ENCODE results near the gene KIF1B. TPM values are rescaled to one million over a fixed set of nuclear protein-coding genes. Genes with fewer than 3 reads are reported as not detected.

Gene KIF1B
- total and polyA plus RNA-seq, 2 donors from 2014 or later = 8.0 to 46.4 TPM

GRCh38 chr1:10181154-10181553, 29.2 kb upstream of the KIF1B start:
- TF ChIP-seq CTCF (IDR thresholded peaks at IDR 0.05; ENCODE audit: borderline replicate concordance, extremely low read depth, insufficient read depth) = no peak
- H3K9me3 ChIP-seq (ENCODE audit: control insufficient read depth in 2 of 3, insufficient read depth in 1 of 3, low read length in 3 of 3) = no peaks in the 10 kb centered on the region
- H3K9ac ChIP-seq (ENCODE audit: low read length in 3 of 3) = no peak overlapping the region
- no peaks in the 10 kb centered on the region for H3K4me1 ChIP-seq (ENCODE audit: control insufficient read depth in 2 of 3, insufficient read depth in 2 of 3, low read depth in 1 of 3, low read length in 3 of 3)
- DNase-seq = no peak
- peaks cover 0 to 14% (median 10%) of the 10 kb centered on the region in 3 donors for H3K36me3 ChIP-seq (ENCODE audit: control insufficient read depth in 2 of 3, insufficient read depth in 3 of 3, low read length in 3 of 3)
- H3K27ac ChIP-seq (ENCODE audit: low read depth in 2 of 2, low read length in 2 of 2) = no peak overlapping the region
- no peaks in the 10 kb centered on the region for H3K27me3 ChIP-seq (ENCODE audit: control insufficient read depth, insufficient read depth, low read length)
- no peak overlapping the region for H3K4me3 ChIP-seq (ENCODE audit: low read length in 3 of 3)
- FAIRE-seq = no peak
- intact Hi-C loops (cut with DNase I) = no loop called here

- no peak for TF ChIP-seq CTCF (IDR thresholded peaks at IDR 0.05; ENCODE audit: borderline replicate concordance, extremely low read depth, insufficient read depth)
- intact Hi-C loops (cut with DNase I) = no loop called here
- Histone ChIP-seq H3K4me1 (ENCODE audit: control insufficient read depth in 2 of 3, insufficient read depth in 2 of 3, low read depth in 1 of 3, low read length in 3 of 3) (no peaks in the 10 kb centered on the region), H3K9me3 (ENCODE audit: control insufficient read depth in 2 of 3, insufficient read depth in 1 of 3, low read length in 3 of 3) (no peaks in the 10 kb centered on the region), H3K27me3 (ENCODE audit: control insufficient read depth, insufficient read depth, low read length) (no peaks in the 10 kb centered on the region), H3K27ac (ENCODE audit: low read depth in 2 of 2, low read length in 2 of 2) (no peak overlapping the region), H3K4me3 (ENCODE audit: low read length in 3 of 3) (no peak overlapping the region), H3K36me3 (ENCODE audit: control insufficient read depth in 2 of 3, insufficient read depth in 3 of 3, low read length in 3 of 3) (no peaks in the 10 kb centered on the region), H3K9ac (ENCODE audit: low read length in 3 of 3) (no peak overlapping the region)
- FAIRE-seq (no peak), DNase-seq (no peak)
These were observed 24.6 kb upstream of the KIF1B start for GRCh38 chr1:10185759-10186158.

- H3K9me3 ChIP-seq (ENCODE audit: control insufficient read depth in 2 of 3, insufficient read depth in 1 of 3, low read length in 3 of 3) = no peaks in the 10 kb centered on the region
- no peak for TF ChIP-seq CTCF (IDR thresholded peaks at IDR 0.05; ENCODE audit: borderline replicate concordance, extremely low read depth, insufficient read depth)
- no peaks in the 10 kb centered on the region for H3K27me3 ChIP-seq (ENCODE audit: control insufficient read depth, insufficient read depth, low read length)
- intact Hi-C loops (cut with DNase I) = no loop called here
- H3K4me3 ChIP-seq (ENCODE audit: low read length in 3 of 3) = no peak overlapping the region
- DNase-seq (no peak), FAIRE-seq (no peak)
- no peak overlapping the region for H3K27ac ChIP-seq (ENCODE audit: low read depth in 2 of 2, low read length in 2 of 2)
- no peak overlapping the region for H3K9ac ChIP-seq (ENCODE audit: low read length in 3 of 3)
- no peaks in the 10 kb centered on the region for H3K36me3 ChIP-seq (ENCODE audit: control insufficient read depth in 2 of 3, insufficient read depth in 3 of 3, low read length in 3 of 3)
- no peaks in the 10 kb centered on the region for H3K4me1 ChIP-seq (ENCODE audit: control insufficient read depth in 2 of 3, insufficient read depth in 2 of 3, low read depth in 1 of 3, low read length in 3 of 3)
These were observed 23.9 kb upstream of the KIF1B start for GRCh38 chr1:10186331-10187025.

- no peaks in the 10 kb centered on the region for H3K27me3 ChIP-seq (ENCODE audit: control insufficient read depth, insufficient read depth, low read length)
- no peaks in the 10 kb centered on the region for H3K4me1 ChIP-seq (ENCODE audit: control insufficient read depth in 2 of 3, insufficient read depth in 2 of 3, low read depth in 1 of 3, low read length in 3 of 3)
- no peak overlapping the region for H3K4me3 ChIP-seq (ENCODE audit: low read length in 3 of 3)
- no peak overlapping the region for H3K27ac ChIP-seq (ENCODE audit: low read depth in 2 of 2, low read length in 2 of 2)
- no peak for FAIRE-seq
- no peak for TF ChIP-seq CTCF (IDR thresholded peaks at IDR 0.05; ENCODE audit: borderline replicate concordance, extremely low read depth, insufficient read depth)
- intact Hi-C loops (cut with DNase I) = no loop called here
- no peaks in the 10 kb centered on the region for H3K9me3 ChIP-seq (ENCODE audit: control insufficient read depth in 2 of 3, insufficient read depth in 1 of 3, low read length in 3 of 3)
- H3K36me3 ChIP-seq (ENCODE audit: control insufficient read depth in 2 of 3, insufficient read depth in 3 of 3, low read length in 3 of 3) = no peaks in the 10 kb centered on the region
- H3K9ac ChIP-seq (ENCODE audit: low read length in 3 of 3) = no peak overlapping the region
- DNase-seq = no peak
These were observed 23.4 kb upstream of the KIF1B start for GRCh38 chr1:10187026-10187334.
